HUES48 (cell line): ENCODE measurements around the gene SYNGR1.

ENCODE experiments used
- H3K27ac ChIP-seq: one replicate; pipeline ENCODE4 v1.7.0; 2013; ENCODE audit warnings: low read depth, low read length, inconsistent platforms
- H3K27me3 ChIP-seq: 2 replicates; pipeline ENCODE4 v1.6.1; 2013; ENCODE audit warnings: mild to moderate bottlenecking, low read length; ENCODE audit not compliant: control insufficient read depth, insufficient read depth
- H3K36me3 ChIP-seq: 2 replicates; pipeline ENCODE4 v1.6.1; 2013; ENCODE audit warnings: low read length; ENCODE audit not compliant: control insufficient read depth, insufficient read depth
- H3K4me1 ChIP-seq: 2 replicates; pipeline ENCODE4 v1.6.1; 2013; ENCODE audit warnings: mild to moderate bottlenecking, low read length; ENCODE audit not compliant: control insufficient read depth, insufficient read depth
- H3K4me3 ChIP-seq: 2 replicates; pipeline ENCODE4 v1.5.1; 2013; ENCODE audit warnings: mild to moderate bottlenecking, low read depth, low read length
- H3K9ac ChIP-seq: 2 replicates; pipeline ENCODE4 v1.6.1; 2013; ENCODE audit warnings: mild to moderate bottlenecking, low read depth, low read length, moderate library complexity
- H3K9me3 ChIP-seq: 2 replicates; pipeline ENCODE4 v1.6.1; 2013; ENCODE audit warnings: low read length; ENCODE audit not compliant: control insufficient read depth, insufficient read depth

The SYNGR1 gene

DNA sequence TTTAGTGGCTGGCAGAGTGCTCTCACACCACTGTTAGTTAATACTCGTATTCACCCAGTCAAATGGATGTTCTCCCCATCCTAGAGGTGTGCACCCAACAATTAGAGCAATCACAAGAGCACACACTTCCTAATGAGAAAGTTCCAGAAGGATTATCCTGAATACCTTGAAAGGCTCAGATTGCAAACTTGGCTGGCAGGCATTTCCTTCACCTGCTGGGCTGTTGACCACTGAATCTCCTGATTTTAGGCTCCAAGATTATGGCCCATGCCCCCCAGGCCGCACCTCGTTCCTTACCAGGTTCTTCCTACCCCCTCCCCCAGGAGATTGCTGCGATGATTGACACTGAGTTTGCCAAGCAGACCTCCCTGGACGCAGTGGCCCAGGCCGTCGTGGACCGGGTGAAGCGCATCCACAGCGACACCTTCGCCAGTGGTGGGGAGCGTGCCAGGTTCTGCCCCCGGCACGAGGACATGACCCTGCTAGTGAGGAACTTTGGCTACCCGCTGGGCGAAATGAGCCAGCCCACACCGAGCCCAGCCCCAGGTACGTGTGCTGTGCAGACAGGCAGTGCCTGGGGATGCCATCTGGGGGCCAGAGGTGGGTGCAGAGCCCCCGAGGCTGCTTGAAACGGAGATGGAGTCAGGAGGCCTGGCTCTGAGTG lies 76.7 kb downstream of the SYNGR1 start:
- H3K27ac ChIP-seq = no peak overlapping the region
- H3K4me1 ChIP-seq = peaks cover 16% of the 10 kb centered on the region
- no peaks in the 10 kb centered on the region for H3K9me3 ChIP-seq
- H3K9ac ChIP-seq = no peak overlapping the region
- H3K27me3 ChIP-seq = no peaks in the 10 kb centered on the region
- H3K36me3 ChIP-seq = peaks cover 38% of the 10 kb centered on the region
- no peak overlapping the region for H3K4me3 ChIP-seq

DNA sequence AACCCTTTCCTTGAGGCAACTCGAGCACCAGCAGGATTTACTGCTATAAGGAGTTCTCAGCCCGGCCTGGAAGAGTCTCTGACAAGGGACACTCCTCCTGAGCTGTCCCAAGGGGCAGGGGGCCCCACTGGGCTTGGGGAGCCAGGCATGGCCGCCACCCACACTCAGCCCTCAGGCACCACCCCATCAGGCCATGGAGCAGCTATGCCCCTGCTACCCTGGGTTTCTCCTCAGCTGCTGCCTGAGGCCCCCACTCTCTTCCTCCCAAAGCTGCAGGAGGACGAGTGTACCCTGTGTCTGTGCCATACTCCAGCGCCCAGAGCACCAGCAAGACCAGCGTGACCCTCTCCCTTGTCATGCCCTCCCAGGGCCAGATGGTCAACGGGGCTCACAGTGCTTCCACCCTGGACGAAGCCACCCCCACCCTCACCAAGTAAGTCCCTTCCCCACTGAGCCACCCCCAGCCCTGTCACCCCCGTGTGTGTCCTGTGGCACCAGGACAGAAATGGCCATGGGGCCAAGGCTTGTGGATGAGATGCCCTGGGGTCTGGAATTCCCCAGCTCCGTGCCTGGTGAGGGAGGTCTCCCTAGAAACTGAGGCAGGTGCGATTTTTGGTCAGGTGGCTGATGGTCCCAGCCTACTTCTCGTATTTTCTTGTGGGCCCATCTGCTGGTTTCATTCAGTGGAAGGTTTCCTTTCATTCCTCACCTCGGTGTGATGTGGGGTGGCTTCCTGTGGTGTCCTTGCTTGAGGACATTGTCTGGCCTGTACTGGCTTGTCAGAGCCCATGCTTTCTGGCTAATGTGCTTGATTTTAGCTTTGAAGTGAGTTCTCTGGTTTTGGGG lies 78.2 kb downstream of the SYNGR1 start:
- H3K27ac ChIP-seq = peak overlapping the region; percentile 58
- peaks cover 37% of the 10 kb centered on the region for H3K36me3 ChIP-seq
- peaks cover 16% of the 10 kb centered on the region for H3K4me1 ChIP-seq
- H3K9me3 ChIP-seq = no peaks in the 10 kb centered on the region
- H3K4me3 ChIP-seq = no peak overlapping the region
- no peaks in the 10 kb centered on the region for H3K27me3 ChIP-seq
- H3K9ac ChIP-seq = no peak overlapping the region

DNA sequence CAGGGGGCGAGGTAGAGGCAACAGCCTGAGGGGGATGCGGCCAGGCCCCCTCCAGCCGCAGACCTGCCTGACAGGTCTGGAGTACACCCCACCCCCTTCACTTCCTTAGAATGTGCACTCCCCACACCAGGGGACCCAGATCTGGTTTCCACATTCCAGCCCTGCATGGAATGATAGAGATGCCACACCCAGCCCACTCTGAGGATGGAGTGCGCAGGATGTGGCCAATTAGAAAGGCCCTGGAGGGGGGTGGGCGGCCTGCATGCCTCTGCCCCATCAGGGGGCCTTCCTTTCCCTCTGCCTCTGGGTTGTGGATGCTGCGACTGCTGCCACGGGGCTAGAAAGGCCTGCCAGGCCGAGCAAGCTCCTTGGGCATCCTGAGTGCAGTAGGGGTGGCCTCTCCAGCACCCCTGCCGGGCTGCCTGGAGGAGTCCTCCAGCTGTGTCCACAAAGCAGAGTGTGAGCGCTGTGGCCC lies 78.8 kb downstream of the SYNGR1 start:
- Histone ChIP-seq H3K4me1 (peaks cover 16% of the 10 kb centered on the region), H3K27me3 (no peaks in the 10 kb centered on the region), H3K9me3 (no peaks in the 10 kb centered on the region), H3K9ac (peak overlapping the region; percentile 46; the same call in 1 of the 2 replicates), H3K4me3 (peak overlapping the region; percentile 34; the same call in 1 of the 2 replicates), H3K27ac (peak overlapping the region; percentile 80), H3K36me3 (peaks cover 34% of the 10 kb centered on the region)

DNA sequence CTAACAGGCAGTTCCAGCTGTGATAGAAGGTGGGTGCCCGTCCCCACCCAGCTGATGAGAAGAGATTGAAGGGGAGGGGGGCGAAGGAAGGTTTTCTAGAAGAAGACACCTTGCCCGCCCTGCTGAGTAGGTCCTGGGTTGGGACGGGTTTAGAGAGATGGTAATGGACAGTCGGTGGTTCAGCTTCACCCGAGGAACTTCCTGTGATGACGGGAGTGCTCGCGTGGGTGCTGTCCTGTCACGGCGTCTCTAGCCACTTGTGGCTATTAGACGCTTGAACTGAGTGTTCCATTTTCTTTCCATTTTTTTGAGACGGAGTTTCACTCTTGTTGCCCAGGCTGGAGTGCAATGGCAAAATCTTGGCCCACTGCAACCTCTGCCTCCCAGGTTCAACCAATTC lies 79.4 kb downstream of the SYNGR1 start:
- peaks cover 30% of the 10 kb centered on the region for H3K36me3 ChIP-seq
- H3K4me3 ChIP-seq = peak overlapping the region; percentile 34; the same call in 1 of the 2 replicates
- peaks cover 16% of the 10 kb centered on the region for H3K4me1 ChIP-seq
- H3K9me3 ChIP-seq = no peaks in the 10 kb centered on the region
- H3K27me3 ChIP-seq = no peaks in the 10 kb centered on the region
- 0 out of 2 replicates have a peak overlapping the region, but pooled peaks have one; percentile 46 for H3K9ac ChIP-seq
- H3K27ac ChIP-seq = peak overlapping the region; percentile 80

DNA sequence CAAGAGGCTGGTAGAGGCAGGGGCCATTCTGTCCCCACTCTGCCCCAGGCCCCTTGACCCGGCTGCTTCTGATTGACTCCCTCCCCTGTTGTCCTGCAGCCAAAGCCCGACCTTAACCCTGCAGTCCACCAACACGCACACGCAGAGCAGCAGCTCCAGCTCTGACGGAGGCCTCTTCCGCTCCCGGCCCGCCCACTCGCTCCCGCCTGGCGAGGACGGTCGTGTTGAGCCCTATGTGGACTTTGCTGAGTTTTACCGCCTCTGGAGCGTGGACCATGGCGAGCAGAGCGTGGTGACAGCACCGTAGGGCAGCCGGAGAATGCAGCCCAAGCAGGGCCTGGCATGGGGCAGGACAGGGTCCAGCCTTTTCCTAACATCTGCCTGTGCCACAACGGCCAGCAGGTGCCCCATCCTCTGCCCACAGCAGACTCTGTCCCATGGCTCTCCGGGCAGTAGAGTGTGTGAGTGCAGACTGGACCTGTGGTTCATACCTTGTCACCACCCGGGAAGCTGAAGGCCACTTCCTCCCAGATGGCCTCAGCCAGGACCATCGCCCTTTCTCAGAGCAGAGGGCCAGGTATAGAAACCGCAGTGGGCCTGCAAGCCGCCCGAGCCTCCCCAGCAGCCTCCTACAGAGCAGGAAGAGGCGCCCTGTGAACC lies 80.3 kb downstream of the SYNGR1 start:
- H3K9me3 ChIP-seq = no peaks in the 10 kb centered on the region
- H3K4me3 ChIP-seq = no peak overlapping the region
- H3K4me1 ChIP-seq = peaks cover 16% of the 10 kb centered on the region
- H3K9ac ChIP-seq = no peak overlapping the region
- no peak overlapping the region for H3K27ac ChIP-seq
- no peaks in the 10 kb centered on the region for H3K27me3 ChIP-seq
- peaks cover 25% of the 10 kb centered on the region for H3K36me3 ChIP-seq

DNA sequence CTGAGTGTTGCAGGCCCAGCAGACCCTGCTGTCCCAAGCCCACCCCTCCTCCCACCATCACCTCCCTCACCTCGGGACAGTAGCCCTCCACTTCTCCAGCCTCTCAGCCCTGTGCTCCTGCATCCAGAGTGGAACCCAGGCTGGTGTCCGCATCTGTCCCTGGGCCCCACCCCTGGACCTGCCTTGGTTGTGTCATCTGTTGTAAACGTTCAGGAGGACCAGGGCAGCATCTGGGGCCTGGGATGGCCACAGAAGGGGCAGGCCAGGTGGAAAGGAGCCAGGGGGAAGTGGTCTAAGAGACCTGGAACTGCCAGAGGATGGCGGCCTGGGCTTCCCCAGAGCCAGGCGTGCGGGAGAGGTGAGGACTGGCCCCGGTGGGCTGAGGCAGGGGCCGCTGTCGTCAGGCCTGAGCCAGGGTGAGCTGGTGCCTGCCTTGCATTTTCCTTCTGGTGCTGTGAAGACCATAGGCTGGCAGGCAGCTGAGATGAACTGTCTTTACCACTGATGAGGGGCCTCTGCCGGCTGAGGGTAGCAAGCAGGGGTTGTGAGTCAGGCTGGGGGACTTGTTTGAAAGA lies 80.9 kb downstream of the SYNGR1 start:
- H3K36me3 ChIP-seq = peaks cover 25% of the 10 kb centered on the region
- no peak overlapping the region for H3K9ac ChIP-seq
- H3K27ac ChIP-seq = no peak overlapping the region
- peaks cover 16% of the 10 kb centered on the region for H3K4me1 ChIP-seq
- no peak overlapping the region for H3K4me3 ChIP-seq
- no peaks in the 10 kb centered on the region for H3K9me3 ChIP-seq
- no peaks in the 10 kb centered on the region for H3K27me3 ChIP-seq

DNA sequence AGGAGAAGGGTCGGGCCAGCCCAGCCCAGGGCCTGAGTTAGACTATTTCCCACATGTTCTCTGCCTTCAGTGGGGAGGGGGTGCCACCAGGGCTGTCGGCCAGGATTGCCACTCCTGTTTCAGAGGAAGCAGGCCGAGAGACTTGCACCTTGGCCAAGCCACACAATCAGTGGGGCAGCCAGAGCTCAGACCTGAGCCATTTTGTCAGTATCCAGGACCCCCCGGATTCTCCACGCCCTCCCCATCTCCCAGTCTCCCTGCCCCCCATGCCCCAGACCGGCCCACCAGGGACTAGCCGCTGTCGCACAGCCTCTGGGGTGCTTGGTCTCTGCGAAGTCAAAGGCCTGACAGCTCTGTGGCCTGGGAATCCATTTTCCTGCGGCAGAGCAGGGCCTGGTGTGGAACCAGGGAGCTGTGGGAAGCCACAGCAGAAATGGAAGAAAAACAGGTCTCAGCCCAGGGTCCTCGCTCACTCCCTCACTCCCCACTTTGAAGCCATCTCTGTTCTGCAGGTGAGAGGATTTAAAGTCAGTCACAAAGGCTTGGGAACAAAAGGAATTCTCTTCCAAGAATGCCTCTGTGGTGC lies 81.5 kb downstream of the SYNGR1 start:
- peaks cover 16% of the 10 kb centered on the region for H3K4me1 ChIP-seq
- H3K9ac ChIP-seq = no peak overlapping the region
- no peaks in the 10 kb centered on the region for H3K27me3 ChIP-seq
- no peaks in the 10 kb centered on the region for H3K9me3 ChIP-seq
- H3K4me3 ChIP-seq = no peak overlapping the region
- peaks cover 24% of the 10 kb centered on the region for H3K36me3 ChIP-seq
- H3K27ac ChIP-seq = no peak overlapping the region

DNA sequence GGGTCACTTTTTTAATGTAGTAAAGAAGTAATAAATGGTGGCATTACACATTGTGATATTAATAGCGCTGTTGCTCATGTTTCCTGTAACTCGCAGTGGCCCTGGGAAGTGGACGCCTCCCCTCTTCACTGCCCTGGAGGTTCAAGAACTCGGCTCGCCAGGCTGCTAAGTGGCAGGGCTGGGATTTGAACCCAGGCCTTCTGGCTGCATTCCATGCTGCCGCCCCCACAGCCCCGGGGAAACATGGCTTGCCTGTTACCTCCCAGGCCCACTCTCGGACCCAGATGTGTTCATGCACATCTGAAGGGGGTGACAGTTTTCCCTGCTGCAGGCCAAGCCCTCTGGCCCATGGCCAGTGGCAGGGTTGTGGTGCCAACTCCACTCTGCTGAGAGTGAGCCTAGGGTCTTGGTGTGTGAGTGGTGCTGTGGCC lies 82.0 kb downstream of the SYNGR1 start:
- Histone ChIP-seq H3K9ac (no peak overlapping the region), H3K4me3 (no peak overlapping the region), H3K27ac (no peak overlapping the region), H3K27me3 (no peaks in the 10 kb centered on the region), H3K9me3 (no peaks in the 10 kb centered on the region), H3K4me1 (peaks cover 16% of the 10 kb centered on the region), H3K36me3 (peaks cover 19% of the 10 kb centered on the region)

DNA sequence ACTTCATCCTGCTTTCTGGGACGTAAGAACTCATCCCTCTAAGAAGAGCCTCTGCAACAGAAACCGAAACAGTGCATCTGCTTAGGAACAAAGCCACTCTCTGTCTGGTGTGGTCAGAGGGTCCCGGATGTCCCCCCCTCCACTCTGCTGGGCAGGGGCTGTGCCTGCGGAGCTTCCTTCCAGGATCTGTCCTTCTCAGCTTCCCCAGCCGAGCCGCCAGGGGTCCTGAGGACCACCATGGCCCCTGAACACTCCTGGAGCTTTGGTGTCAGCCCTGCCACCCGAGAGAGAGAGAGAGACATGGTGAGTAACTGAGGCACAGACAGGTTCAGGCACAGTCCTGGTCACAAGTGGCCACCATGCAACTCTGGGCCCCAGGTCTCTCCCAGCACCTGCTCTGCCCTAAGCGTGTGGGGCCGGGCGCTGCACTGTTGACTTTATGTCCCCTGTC lies 82.6 kb downstream of the SYNGR1 start:
- Histone ChIP-seq H3K27me3 (no peaks in the 10 kb centered on the region), H3K4me1 (peaks cover 17% of the 10 kb centered on the region), H3K36me3 (peaks cover 14% of the 10 kb centered on the region), H3K9ac (no peak overlapping the region), H3K9me3 (no peaks in the 10 kb centered on the region), H3K27ac (no peak overlapping the region), H3K4me3 (no peak overlapping the region)

DNA sequence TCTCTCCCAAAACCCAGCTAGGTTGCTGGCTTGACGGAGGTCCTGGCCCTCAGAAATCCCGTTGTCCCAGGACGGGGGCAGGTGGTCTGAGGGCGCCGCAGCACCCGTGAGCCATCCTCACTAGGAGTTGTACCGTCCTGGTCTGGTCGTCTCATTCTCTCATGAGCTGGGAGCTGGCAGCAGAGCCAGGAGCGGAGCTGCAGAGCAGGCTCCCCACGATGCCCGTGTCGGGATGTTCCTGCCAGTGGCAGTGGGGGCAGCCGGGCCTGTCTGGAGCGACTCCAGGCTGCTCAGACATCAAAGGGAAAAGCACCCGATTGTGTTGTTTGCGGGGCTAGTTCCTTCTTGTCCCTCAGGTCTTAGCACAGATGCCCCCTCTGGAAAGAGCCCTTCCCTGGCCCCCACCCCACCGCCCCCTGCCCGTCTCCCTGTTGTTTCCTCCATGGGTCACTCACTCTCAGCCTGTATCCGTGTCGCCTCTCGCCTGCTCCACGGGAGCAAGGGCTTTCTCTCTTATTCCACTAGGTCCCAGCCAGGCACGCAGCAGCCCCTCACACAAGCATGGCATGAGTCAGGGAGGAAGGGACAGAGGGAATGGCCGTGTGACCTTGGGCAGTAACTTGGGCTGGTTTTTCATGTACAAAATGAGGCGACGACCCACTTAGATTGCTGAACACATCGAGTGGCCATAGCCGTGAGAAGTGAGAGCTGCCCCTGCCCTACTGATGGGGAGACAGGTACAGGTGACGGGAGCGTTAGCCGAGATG lies 83.9 kb downstream of the SYNGR1 start:
- Histone ChIP-seq H3K9me3 (no peaks in the 10 kb centered on the region), H3K4me3 (no peak overlapping the region), H3K4me1 (peaks cover 14% of the 10 kb centered on the region), H3K36me3 (peaks cover 14% of the 10 kb centered on the region), H3K27me3 (peaks cover 4% of the 10 kb centered on the region; the same call in 1 of the 2 replicates), H3K27ac (no peak overlapping the region), H3K9ac (no peak overlapping the region)
